ENCODE data around the gene ZNF776.
"Not testable (repeated sequence)": the region's sequence is repeated elsewhere in the genome, so short reads cannot be mapped to it uniquely, and the experiment has no call there.

Gene ZNF776

GRCh38 chr19:57746580-57747471 lies at the start of gene ZNF776:
TSS of gene ZNF776 (plus strand) at chr19:57746815. CDS start at chr19:57747059, 244 bp downstream.
- DNase-seq (ENCODE audit: low spot score), result peak; percentile 92

GRCh38 chr19:57701625-57702024 lies 45.0 kb upstream of the ZNF776 start:
- DNase-seq (ENCODE audit: low spot score), result no peak

- DNase-seq (ENCODE audit: low spot score), result no peak
Observed at GRCh38 chr19:57706346-57706745, 40.3 kb upstream of the ZNF776 start.

GRCh38 chr19:57708641-57709361 lies 37.8 kb upstream of the ZNF776 start, which contains the start of gene ZNF154:
TSS of gene ZNF154 (minus strand) at chr19:57709204. CDS start at chr19:57708971, 233 bp downstream.
- no peak for DNase-seq (ENCODE audit: low spot score)

GRCh38 chr19:57709616-57710015 lies 37.0 kb upstream of the ZNF776 start:
- no peak for DNase-seq (ENCODE audit: low spot score)

- DNase-seq (ENCODE audit: low spot score), result no peak
Observed at GRCh38 chr19:57712222-57712621, 34.4 kb upstream of the ZNF776 start.

GRCh38 chr19:57719424-57719823 lies 27.2 kb upstream of the ZNF776 start:
- DNase-seq (ENCODE audit: low spot score), result no peak

GRCh38 chr19:57719901-57720519 lies 26.6 kb upstream of the ZNF776 start:
- no peak for DNase-seq (ENCODE audit: low spot score)

GRCh38 chr19:57720878-57721277 lies 25.7 kb upstream of the ZNF776 start:
- DNase-seq (ENCODE audit: low spot score), result no peak

- DNase-seq (ENCODE audit: low spot score), result not testable (repeated sequence)
Observed at GRCh38 chr19:57738320-57738719, 8.3 kb upstream of the ZNF776 start.

- not testable (repeated sequence) for DNase-seq (ENCODE audit: low spot score)
Observed at GRCh38 chr19:57738770-57739169, 7.8 kb upstream of the ZNF776 start.

GRCh38 chr19:57747472-57747807 lies 825 bp downstream of the ZNF776 start:
- no peak for DNase-seq (ENCODE audit: low spot score)

- no peak for DNase-seq (ENCODE audit: low spot score)
Observed at GRCh38 chr19:57748029-57748428, 1.4 kb downstream of the ZNF776 start.

- DNase-seq (ENCODE audit: low spot score), result no peak
Observed at GRCh38 chr19:57754091-57754673, 7.6 kb downstream of the ZNF776 start.

- DNase-seq (ENCODE audit: low spot score), result no peak
Observed at GRCh38 chr19:57755031-57755430, 8.4 kb downstream of the ZNF776 start.

GRCh38 chr19:57757941-57758340 lies 11.3 kb downstream of the ZNF776 start:
- DNase-seq (ENCODE audit: low spot score), result no peak

- DNase-seq (ENCODE audit: low spot score), result no peak
Observed at GRCh38 chr19:57759096-57759495, 12.5 kb downstream of the ZNF776 start.

- peak; percentile 99 for DNase-seq (ENCODE audit: low spot score)
Observed at GRCh38 chr19:57769345-57770131, 22.9 kb downstream of the ZNF776 start, which contains the start of gene ZNF586. TSS of gene ZNF586 (plus strand) at chr19:57769676. CDS start at chr19:57769843, 167 bp downstream.

GRCh38 chr19:57771417-57771816 lies 24.8 kb downstream of the ZNF776 start:
- no peak for DNase-seq (ENCODE audit: low spot score)

GRCh38 chr19:57773488-57773887 lies 26.9 kb downstream of the ZNF776 start:
- DNase-seq (ENCODE audit: low spot score), result no peak

GRCh38 chr19:57776764-57777296 lies 30.2 kb downstream of the ZNF776 start:
- DNase-seq (ENCODE audit: low spot score), result no peak
